ENCODE measurements around the gene DEPDC1. TPM values are rescaled to one million over a fixed set of nuclear protein-coding genes. Genes with fewer than 3 reads are reported as not detected.
"Not testable (repeated sequence)": the region's sequence is repeated elsewhere in the genome, so short reads cannot be mapped to it uniquely, and the experiment has no call there.

The DEPDC1 gene
- total RNA-seq, 2 donors from 2014 or later = 18.0 to 23.7 TPM

- ATAC-seq (replicated peaks in 1 of 2) = peak in 1 of 2 donors; percentile 8
- peak overlapping the region; percentile 87 to 93 for H3K4me3 Mint-ChIP-seq
- no peaks in the 10 kb centered on the region for H3K9me3 Mint-ChIP-seq
- peaks cover 19% of the 10 kb centered on the region for H3K27me3 Mint-ChIP-seq (ENCODE audit: low read depth)
- peak in 1 of 2 donors; percentile 4 for DNase-seq
- H3K4me1 Mint-ChIP-seq (ENCODE audit: low read depth) = peaks cover 9% of the 10 kb centered on the region
- peak overlapping the region; percentile 79 for H3K27ac Mint-ChIP-seq
- H3K36me3 Mint-ChIP-seq (ENCODE audit: insufficient read depth in 2 of 2) = peaks cover 1 to 3% of the 10 kb centered on the region in 2 donors
Observed at GRCh38 chr1:68495968-68496679, 758 bp downstream of the DEPDC1 start.

- Mint-ChIP-seq H3K27me3 (ENCODE audit: low read depth) (peaks cover 19% of the 10 kb centered on the region), H3K27ac (peak overlapping the region; percentile 79), H3K4me1 (ENCODE audit: low read depth) (peaks cover 9% of the 10 kb centered on the region), H3K4me3 (peak overlapping the region; percentile 87 to 93), H3K36me3 (ENCODE audit: insufficient read depth in 2 of 2) (peaks cover 1 to 3% of the 10 kb centered on the region in 2 donors), H3K9me3 (no peaks in the 10 kb centered on the region)
- no peak for ATAC-seq (replicated peaks in 1 of 2)
- DNase-seq = no peak
Observed at GRCh38 chr1:68495532-68495931, 1.4 kb downstream of the DEPDC1 start.

GRCh38 chr1:68493193-68493592 lies 3.7 kb downstream of the DEPDC1 start:
- Mint-ChIP-seq H3K4me3 (no peak overlapping the region), H3K27me3 (ENCODE audit: low read depth) (peaks cover 8% of the 10 kb centered on the region), H3K27ac (no peak overlapping the region), H3K36me3 (ENCODE audit: insufficient read depth in 2 of 2) (peaks cover 0 to 9% of the 10 kb centered on the region in 2 donors), H3K4me1 (ENCODE audit: low read depth) (peaks cover 9% of the 10 kb centered on the region), H3K9me3 (peaks cover 0 to 3% of the 10 kb centered on the region in 2 donors)
- ATAC-seq (replicated peaks in 1 of 2) (no peak), DNase-seq (no peak)

- not testable (repeated sequence) for ATAC-seq (replicated peaks in 1 of 2); DNase-seq; H3K27ac Mint-ChIP-seq; H3K27me3 Mint-ChIP-seq (ENCODE audit: low read depth); H3K9me3 Mint-ChIP-seq; H3K4me1 Mint-ChIP-seq (ENCODE audit: low read depth); H3K36me3 Mint-ChIP-seq (ENCODE audit: insufficient read depth in 2 of 2); H3K4me3 Mint-ChIP-seq
Observed at GRCh38 chr1:68492255-68492654, 4.6 kb downstream of the DEPDC1 start.

- DNase-seq = no peak
- ATAC-seq (replicated peaks in 1 of 2) = no peak
Observed at GRCh38 chr1:68490046-68490651, 6.7 kb downstream of the DEPDC1 start.

GRCh38 chr1:68485431-68486022 lies 11.4 kb downstream of the DEPDC1 start:
- Mint-ChIP-seq H3K9me3 (peaks cover 0 to 3% of the 10 kb centered on the region in 2 donors), H3K27ac (no peak overlapping the region), H3K4me1 (ENCODE audit: low read depth) (no peaks in the 10 kb centered on the region), H3K27me3 (ENCODE audit: low read depth) (no peaks in the 10 kb centered on the region), H3K36me3 (ENCODE audit: insufficient read depth in 2 of 2) (peaks cover 1 to 14% of the 10 kb centered on the region in 2 donors), H3K4me3 (no peak overlapping the region)
- DNase-seq (no peak), ATAC-seq (replicated peaks in 1 of 2) (no peak)

More at GRCh38 chr1:68490046-68490651, 6.7 kb downstream of the DEPDC1 start:
- H3K27ac Mint-ChIP-seq = no peak overlapping the region
- H3K4me3 Mint-ChIP-seq = no peak overlapping the region
- no peaks in the 10 kb centered on the region for H3K27me3 Mint-ChIP-seq (ENCODE audit: low read depth)
- H3K4me1 Mint-ChIP-seq (ENCODE audit: low read depth) = no peaks in the 10 kb centered on the region
- peaks cover 1 to 6% of the 10 kb centered on the region in 2 donors for H3K36me3 Mint-ChIP-seq (ENCODE audit: insufficient read depth in 2 of 2)
- peaks cover 0 to 3% of the 10 kb centered on the region in 2 donors for H3K9me3 Mint-ChIP-seq

- H3K36me3 Mint-ChIP-seq (ENCODE audit: insufficient read depth in 2 of 2) = peaks cover 1 to 11% of the 10 kb centered on the region in 2 donors
- DNase-seq (no peak), ATAC-seq (replicated peaks in 1 of 2) (no peak)
- H3K4me3 Mint-ChIP-seq = no peak overlapping the region
- no peaks in the 10 kb centered on the region for H3K4me1 Mint-ChIP-seq (ENCODE audit: low read depth)
- H3K9me3 Mint-ChIP-seq = no peaks in the 10 kb centered on the region
- no peak overlapping the region for H3K27ac Mint-ChIP-seq
- H3K27me3 Mint-ChIP-seq (ENCODE audit: low read depth) = no peaks in the 10 kb centered on the region
Observed at GRCh38 chr1:68484618-68485017, 12.3 kb downstream of the DEPDC1 start.

GRCh38 chr1:68481041-68481440 lies 15.8 kb downstream of the DEPDC1 start:
- H3K4me3 Mint-ChIP-seq = no peak overlapping the region
- H3K36me3 Mint-ChIP-seq (ENCODE audit: insufficient read depth in 2 of 2) = peaks cover 1 to 20% of the 10 kb centered on the region in 2 donors
- no peaks in the 10 kb centered on the region for H3K4me1 Mint-ChIP-seq (ENCODE audit: low read depth)
- H3K27me3 Mint-ChIP-seq (ENCODE audit: low read depth) = no peaks in the 10 kb centered on the region
- ATAC-seq (replicated peaks in 1 of 2) (no peak), DNase-seq (no peak)
- H3K27ac Mint-ChIP-seq = no peak overlapping the region
- H3K9me3 Mint-ChIP-seq = no peaks in the 10 kb centered on the region

- Mint-ChIP-seq H3K36me3 (ENCODE audit: insufficient read depth in 2 of 2) (peaks cover 0 to 20% of the 10 kb centered on the region in 2 donors), H3K4me3 (no peak overlapping the region), H3K4me1 (ENCODE audit: low read depth) (no peaks in the 10 kb centered on the region), H3K27me3 (ENCODE audit: low read depth) (no peaks in the 10 kb centered on the region), H3K27ac (no peak overlapping the region), H3K9me3 (no peaks in the 10 kb centered on the region)
- no peak for ATAC-seq (replicated peaks in 1 of 2)
- no peak for DNase-seq
Observed at GRCh38 chr1:68479501-68479900, 17.4 kb downstream of the DEPDC1 start.

GRCh38 chr1:68478662-68479061 lies 18.2 kb downstream of the DEPDC1 start:
- DNase-seq = no peak
- Mint-ChIP-seq H3K4me1 (ENCODE audit: low read depth) (no peaks in the 10 kb centered on the region), H3K27me3 (ENCODE audit: low read depth) (no peaks in the 10 kb centered on the region), H3K9me3 (peaks cover 0 to 2% of the 10 kb centered on the region in 2 donors), H3K27ac (no peak overlapping the region), H3K4me3 (no peak overlapping the region), H3K36me3 (ENCODE audit: insufficient read depth in 2 of 2) (peaks cover 0 to 19% of the 10 kb centered on the region in 2 donors)
- no peak for ATAC-seq (replicated peaks in 1 of 2)

- not testable (repeated sequence) for H3K9me3 Mint-ChIP-seq; H3K4me3 Mint-ChIP-seq; H3K27me3 Mint-ChIP-seq (ENCODE audit: low read depth); DNase-seq; H3K27ac Mint-ChIP-seq; H3K4me1 Mint-ChIP-seq (ENCODE audit: low read depth); ATAC-seq (replicated peaks in 1 of 2)
- H3K36me3 Mint-ChIP-seq (ENCODE audit: insufficient read depth in 2 of 2) = peaks cover 0 to 12% of the 10 kb centered on the region in 2 donors
Observed at GRCh38 chr1:68476626-68477025, 20.3 kb downstream of the DEPDC1 start.

- ATAC-seq (replicated peaks in 1 of 2) = no peak
- Mint-ChIP-seq H3K27me3 (ENCODE audit: low read depth) (no peaks in the 10 kb centered on the region), H3K9me3 (peaks cover 2% of the 10 kb centered on the region in 2 donors), H3K27ac (no peak overlapping the region), H3K4me3 (no peak overlapping the region), H3K4me1 (ENCODE audit: low read depth) (no peaks in the 10 kb centered on the region), H3K36me3 (ENCODE audit: insufficient read depth in 2 of 2) (peaks cover 0 to 2% of the 10 kb centered on the region in 2 donors)
- DNase-seq = no peak
Observed at GRCh38 chr1:68473060-68473459, 23.8 kb downstream of the DEPDC1 start.

- Mint-ChIP-seq H3K27ac (no peak overlapping the region), H3K36me3 (ENCODE audit: insufficient read depth in 2 of 2) (no peaks in the 10 kb centered on the region), H3K4me1 (ENCODE audit: low read depth) (no peaks in the 10 kb centered on the region), H3K4me3 (no peak overlapping the region), H3K9me3 (peaks cover 2% of the 10 kb centered on the region in 2 donors), H3K27me3 (ENCODE audit: low read depth) (no peaks in the 10 kb centered on the region)
- ATAC-seq (replicated peaks in 1 of 2) (no peak), DNase-seq (no peak)
Observed at GRCh38 chr1:68470388-68470970, 26.4 kb downstream of the DEPDC1 start.

Measured in activated T-cell treated with anti-CD3 and anti-CD28 coated beads, Interleukin-2, amount 50 U/mL, for 72 hours (primary cell).